GM23248 (cell line): Measurements from ENCODE around the gene DPP10.

Source experiments
- EZH2 ChIP-seq: fragments of 200-600 bp; sonication (generic); IDR thresholded peaks from 2 replicates; pipeline ENCODE4 v1.6.1; 2018; ENCODE audit warnings: antibody characterized with exemption, mild to moderate bottlenecking; ENCODE audit not compliant: insufficient read depth, poor library complexity, severe bottlenecking
- EZH2phosphoT487 ChIP-seq: fragments of 200-600 bp; sonication (generic); IDR thresholded peaks from 2 replicates; pipeline ENCODE4 v1.6.1; 2018; ENCODE audit warnings: antibody characterized with exemption, moderate library complexity, mild to moderate bottlenecking, low read depth; ENCODE audit not compliant: insufficient read depth

GRCh38 chr2:115606350-115606749 is 1163.9 kb downstream of the DPP10 start:
- TF ChIP-seq EZH2 (no peak), EZH2phosphoT487 (no peak)
